Neural cell (in vitro differentiated cells): ENCODE measurements around the gene PEX3. TPM values are rescaled to one million over a fixed set of nuclear protein-coding genes. Genes with fewer than 3 reads are reported as not detected.

Source experiments
- H2AFZ ChIP-seq: fragments of 200-600, 300-800 bp; sonication (generic), shearing (Covaris generic); 2 replicates; pipeline ENCODE4 v1.6.0; 2014; ENCODE audit warnings: low read depth, mild to moderate bottlenecking, antibody characterized with exemption, low read length, moderate library complexity
- H3F3A ChIP-seq: fragments of 200-600 bp; shearing (Covaris generic); 2 replicates; pipeline ENCODE4 v1.6.1; 2016; ENCODE audit warnings: mild to moderate bottlenecking, moderate library complexity, mixed read lengths, antibody characterized with exemption, low read length; ENCODE audit not compliant: insufficient read depth, poor library complexity, severe bottlenecking
- H3K27ac ChIP-seq: fragments of 200-600, 300-800 bp; sonication (generic), shearing (Covaris generic); 2 replicates; pipeline ENCODE4 v1.5.1; 2014; ENCODE audit warnings: mild to moderate bottlenecking, low read length, moderate library complexity
- H3K27me3 ChIP-seq: fragments of 300-800, 200-600 bp; sonication (generic), shearing (Covaris generic); 2 replicates; pipeline ENCODE4 v1.6.0; 2014; ENCODE audit warnings: mild to moderate bottlenecking, low read depth, low read length, moderate library complexity; ENCODE audit not compliant: insufficient read depth
- H3K36me3 ChIP-seq: fragments of 300-800, 200-600 bp; sonication (generic), shearing (Covaris generic); 2 replicates; pipeline ENCODE4 v1.5.1; 2014; ENCODE audit warnings: mild to moderate bottlenecking, antibody characterized with exemption, low read length, moderate library complexity; ENCODE audit not compliant: insufficient read depth
- H3K4me2 ChIP-seq: fragments of 300-800, 200-600 bp; sonication (generic), shearing (Covaris generic); 2 replicates; pipeline ENCODE4 v1.6.0; 2014; ENCODE audit warnings: mild to moderate bottlenecking, low read length
- H3K4me3 ChIP-seq: fragments of 300-800, 200-600 bp; sonication (generic), shearing (Covaris generic); 2 replicates; pipeline ENCODE4 v1.5.1; 2014; ENCODE audit warnings: mild to moderate bottlenecking, low read length, moderate library complexity
- H3K79me2 ChIP-seq: fragments of 200-600 bp; shearing (Covaris generic); replicated peaks from 2 replicates; pipeline ENCODE4 v1.6.0; 2014; ENCODE audit warnings: mild to moderate bottlenecking, low read length, moderate library complexity; ENCODE audit not compliant: insufficient read depth
- H3K9ac ChIP-seq: fragments of 300-800, 200-600 bp; sonication (generic), shearing (Covaris generic); 2 replicates; pipeline ENCODE4 v1.6.1; 2016; ENCODE audit warnings: mild to moderate bottlenecking, low read length, mixed read lengths
- H3K9me2 ChIP-seq: fragments of 200-600 bp; shearing (Covaris generic); 2 replicates; pipeline ENCODE4 v1.6.1; 2016; ENCODE audit warnings: mild to moderate bottlenecking, low read length, mixed read lengths; ENCODE audit not compliant: insufficient read depth
- H3K9me3 ChIP-seq: fragments of 200-600, 300-800 bp; sonication (generic), shearing (Covaris generic); 2 replicates; pipeline ENCODE4 v1.6.1; 2016; ENCODE audit warnings: mild to moderate bottlenecking, mixed run types, low read length, moderate library complexity, mixed read lengths
- H4K20me1 ChIP-seq: fragments of 200-600 bp; shearing (Covaris generic); 2 replicates; pipeline ENCODE4 v1.6.1; 2016; ENCODE audit warnings: mild to moderate bottlenecking, mixed run types; ENCODE audit not compliant: insufficient read depth
- CTCF ChIP-seq: fragments of 450-650 bp; IDR thresholded peaks from 2 replicates; pipeline ENCODE4 v1.5.1; 2014; ENCODE audit warnings: antibody characterized with exemption, mild to moderate bottlenecking, moderate library complexity; ENCODE audit not compliant: poor library complexity, severe bottlenecking
- EP300 ChIP-seq: fragments of 450-650 bp; conservative IDR thresholded peaks from 2 replicates; pipeline ENCODE4 v1.6.1; 2014; ENCODE audit warnings: antibody characterized with exemption, mild to moderate bottlenecking, moderate library complexity; ENCODE audit not compliant: poor library complexity, severe bottlenecking
- EZH2 ChIP-seq: fragments of 200-600, 300-800 bp; shearing (Covaris generic), sonication (generic); IDR thresholded peaks from 2 replicates; pipeline ENCODE4 v1.6.1; 2014; ENCODE audit warnings: antibody characterized with exemption, low read length, borderline replicate concordance, mild to moderate bottlenecking; ENCODE audit not compliant: insufficient read depth, poor library complexity, severe bottlenecking
- MXI1 ChIP-seq: fragments of 450-650 bp; conservative IDR thresholded peaks from 2 replicates; pipeline ENCODE4 v1.6.1; 2014; ENCODE audit warnings: antibody characterized with exemption, mild to moderate bottlenecking; ENCODE audit not compliant: poor library complexity, severe bottlenecking
- POLR2AphosphoS5 ChIP-seq: IDR thresholded peaks from 2 replicates; pipeline ENCODE4 v1.6.1; 2012
- RAD21 ChIP-seq: fragments of 450-650 bp; conservative IDR thresholded peaks from 2 replicates; pipeline ENCODE4 v1.6.1; 2014; ENCODE audit warnings: antibody characterized with exemption, mild to moderate bottlenecking, moderate library complexity
- REST ChIP-seq: IDR thresholded peaks from 2 replicates; pipeline ENCODE4 v1.6.1; 2012; ENCODE audit warnings: borderline replicate concordance
- SMC3 ChIP-seq: fragments of 450-650 bp; conservative IDR thresholded peaks from 2 replicates; pipeline ENCODE4 v1.6.1; 2014; ENCODE audit warnings: antibody characterized with exemption, mild to moderate bottlenecking, moderate library complexity; ENCODE audit not compliant: poor library complexity
- TAF1 ChIP-seq: IDR thresholded peaks from 2 replicates; pipeline ENCODE4 v1.6.1; 2012; ENCODE audit warnings: low read depth
- polyA plus RNA-seq: library from polyadenylated mRNA; depleted of rRNA; stranded (reverse); fragments of >200 nt; gene quantifications from 2 replicates; pipeline ENCODE4 v1.2.3, GENCODE V29; 2014

Gene PEX3
- polyA plus RNA-seq, 1 donor from 2014 or later: 37.9 TPM

- Histone ChIP-seq H3K9me3 (no peaks in the 10 kb centered on the region), H3K4me3 (no peak overlapping the region), H3F3A (no peaks in the 10 kb centered on the region), H3K9me2 (no peaks in the 10 kb centered on the region), H3K27ac (no peak overlapping the region), H3K27me3 (no peaks in the 10 kb centered on the region), H3K36me3 (peaks cover 14% of the 10 kb centered on the region), H2AFZ (no peak overlapping the region), H3K9ac (no peak overlapping the region), H3K79me2 (no peaks in the 10 kb centered on the region), H3K4me2 (no peak overlapping the region), H4K20me1 (no peaks in the 10 kb centered on the region)
- TF ChIP-seq SMC3 (no peak), TAF1 (no peak), CTCF (no peak)
Measured at GRCh38 chr6:143476545-143476944, 25.9 kb downstream of the PEX3 start.

- Histone ChIP-seq H4K20me1 (no peaks in the 10 kb centered on the region), H3K79me2 (no peaks in the 10 kb centered on the region), H3K9me2 (no peaks in the 10 kb centered on the region), H3K4me2 (no peak overlapping the region), H3F3A (no peaks in the 10 kb centered on the region), H3K27ac (no peak overlapping the region), H3K9me3 (no peaks in the 10 kb centered on the region), H3K9ac (no peak overlapping the region), H2AFZ (no peak overlapping the region), H3K27me3 (no peaks in the 10 kb centered on the region), H3K36me3 (peaks cover 11% of the 10 kb centered on the region), H3K4me3 (no peak overlapping the region)
- TF ChIP-seq CTCF: no peak
- TF ChIP-seq SMC3: no peak
- TF ChIP-seq REST: no peak
- TF ChIP-seq POLR2AphosphoS5: no peak
- TF ChIP-seq EP300: no peak
- TF ChIP-seq RAD21: no peak
- TF ChIP-seq EZH2: no peak
- no peak for TF ChIP-seq MXI1
- TF ChIP-seq TAF1: no peak
Measured at GRCh38 chr6:143478479-143479062, 28.0 kb downstream of the PEX3 start.
